ENCODE results near the gene DPP6. TPM values are rescaled to one million over a fixed set of nuclear protein-coding genes. Genes with fewer than 3 reads are reported as not detected.

Gene DPP6
- total RNA-seq, 1 donor from 2014 or later: not detected

- H3K9me3 ChIP-seq: no peaks in the 10 kb centered on the region
- no peak for TF ChIP-seq CTCF (IDR thresholded peaks at IDR 0.05)
- no peak overlapping the region for H3K27ac ChIP-seq
- H3K36me3 ChIP-seq: no peaks in the 10 kb centered on the region
- no peak overlapping the region for H3K4me3 ChIP-seq
- H3K4me1 ChIP-seq: no peaks in the 10 kb centered on the region
- intact Hi-C loops (cut with DNase I): no loop called here
- no peaks in the 10 kb centered on the region for H3K27me3 ChIP-seq
- no peak for DNase-seq (ENCODE audit: low spot score in 2 of 2)
Observed at GRCh38 chr7:154326421-154326820, 274.2 kb downstream of the DPP6 start.

GRCh38 chr7:154330318-154330717 lies 278.1 kb downstream of the DPP6 start:
- DNase-seq (ENCODE audit: low spot score in 2 of 2): no peak
- no peaks in the 10 kb centered on the region for H3K4me1 ChIP-seq
- no peaks in the 10 kb centered on the region for H3K9me3 ChIP-seq
- intact Hi-C loops (cut with DNase I): no loop called here
- no peak for TF ChIP-seq CTCF (IDR thresholded peaks at IDR 0.05)
- no peaks in the 10 kb centered on the region for H3K36me3 ChIP-seq
- H3K27me3 ChIP-seq: no peaks in the 10 kb centered on the region
- H3K27ac ChIP-seq: no peak overlapping the region
- no peak overlapping the region for H3K4me3 ChIP-seq

GRCh38 chr7:154332811-154333580 lies 280.8 kb downstream of the DPP6 start:
- no peaks in the 10 kb centered on the region for H3K9me3 ChIP-seq
- intact Hi-C loops (cut with DNase I): no loop called here
- no peak overlapping the region for H3K27ac ChIP-seq
- no peaks in the 10 kb centered on the region for H3K27me3 ChIP-seq
- no peak for DNase-seq (ENCODE audit: low spot score in 2 of 2)
- no peaks in the 10 kb centered on the region for H3K36me3 ChIP-seq
- no peaks in the 10 kb centered on the region for H3K4me1 ChIP-seq
- H3K4me3 ChIP-seq: no peak overlapping the region
- no peak for TF ChIP-seq CTCF (IDR thresholded peaks at IDR 0.05)

GRCh38 chr7:154336295-154336694 lies 284.1 kb downstream of the DPP6 start:
- TF ChIP-seq CTCF (IDR thresholded peaks at IDR 0.05): no peak

GRCh38 chr7:154338701-154339506 lies 286.7 kb downstream of the DPP6 start:
- Histone ChIP-seq H3K9me3 (no peaks in the 10 kb centered on the region), H3K27ac (no peak overlapping the region), H3K4me3 (no peak overlapping the region), H3K36me3 (no peaks in the 10 kb centered on the region), H3K4me1 (no peaks in the 10 kb centered on the region), H3K27me3 (no peaks in the 10 kb centered on the region)
- no peak for TF ChIP-seq CTCF (IDR thresholded peaks at IDR 0.05)
- no peak for DNase-seq (ENCODE audit: low spot score in 2 of 2)
- intact Hi-C loops (cut with DNase I): no loop called here

More at GRCh38 chr7:154336295-154336694, 284.1 kb downstream of the DPP6 start:
- Histone ChIP-seq H3K4me1 (no peaks in the 10 kb centered on the region), H3K9me3 (no peaks in the 10 kb centered on the region), H3K27me3 (no peaks in the 10 kb centered on the region), H3K27ac (no peak overlapping the region), H3K36me3 (no peaks in the 10 kb centered on the region), H3K4me3 (no peak overlapping the region)
- DNase-seq (ENCODE audit: low spot score in 2 of 2): no peak
- intact Hi-C loops (cut with DNase I): no loop called here
